Ishikawa (cell line): ENCODE data around the gene IGF1R.

Experiments
- CEBPB ChIP-seq: IDR thresholded peaks from 2 replicates; pipeline ENCODE4 v1.6.1; 2012
- MAX ChIP-seq: IDR thresholded peaks from 2 replicates; pipeline ENCODE4 v1.6.1; 2012
- USF1 ChIP-seq: IDR thresholded peaks from 2 replicates; pipeline ENCODE4 v1.6.1; 2012
- YY1 ChIP-seq: IDR thresholded peaks from 2 replicates; pipeline ENCODE4 v1.6.1; 2012; ENCODE audit warnings: low read depth

- TF ChIP-seq YY1 (no peak), MAX (no peak), CEBPB (no peak), USF1 (no peak)
Measured at GRCh38 chr15:98933406-98933805, 285.1 kb downstream of the IGF1R start.
